Upper lobe of right lung (tissue), 1 donor: ENCODE data around the gene PPP3R1. TPM values are rescaled to one million over a fixed set of nuclear protein-coding genes. Genes with fewer than 3 reads are reported as not detected.

Source experiments
- ATAC-seq: fragments of 200-7000 bp; cut with Tn5 transposase; one replicate; pipeline ENCODE4 v1.9.1; 2020; ENCODE audit warnings: mild to moderate bottlenecking, moderate library complexity
- DNase-seq: peaks from one replicate; pipeline ENCODE4 v3.0.0-alpha.2; 2020
- H3K27ac ChIP-seq: fragments of 200-600 bp; one replicate; pipeline ENCODE4 v1.8.0; 2022
- H3K27me3 ChIP-seq: fragments of 200-600 bp; one replicate; pipeline ENCODE4 v1.8.0; 2022; ENCODE audit warnings: mild to moderate bottlenecking
- H3K36me3 ChIP-seq: fragments of 200-600 bp; one replicate; pipeline ENCODE4 v1.8.0; 2022
- H3K4me1 ChIP-seq: fragments of 200-600 bp; one replicate; pipeline ENCODE4 v1.8.0; 2022
- H3K4me3 ChIP-seq: fragments of 200-600 bp; one replicate; pipeline ENCODE4 v1.8.0; 2022; ENCODE audit warnings: mild to moderate bottlenecking
- H3K9me3 ChIP-seq: fragments of 200-600 bp; one replicate; pipeline ENCODE4 v1.8.0; 2022
- intact Hi-C: fragments of 100-400 bp; cut with DNase I; formaldehyde crosslinking; loops from one replicate; pipeline ENCODE4 v1.11.0; 2022
- total RNA-seq: library from RNA; stranded (reverse); fragmentation: NEBNext Ultra II Directional; extraction: Animal tissue kit (Norgen Biotek cat#: 25700); gene quantifications from one replicate; pipeline ENCODE4 v1.2.1, GENCODE V29; 2021
- TF ChIP-seq, protein P1 (sequence below): fragments of 200-600 bp; IDR thresholded peaks from one replicate; pipeline ENCODE4 v1.8.0; 2022; ENCODE audit warnings: antibody characterized with exemption
- donor health status: DM: no; HTN: yes; CAD: no; lungs with severe emphysema.

PPP3R1 gene
- total RNA-seq, 1 donor from 2014 or later, result 59.2 TPM

DNA sequence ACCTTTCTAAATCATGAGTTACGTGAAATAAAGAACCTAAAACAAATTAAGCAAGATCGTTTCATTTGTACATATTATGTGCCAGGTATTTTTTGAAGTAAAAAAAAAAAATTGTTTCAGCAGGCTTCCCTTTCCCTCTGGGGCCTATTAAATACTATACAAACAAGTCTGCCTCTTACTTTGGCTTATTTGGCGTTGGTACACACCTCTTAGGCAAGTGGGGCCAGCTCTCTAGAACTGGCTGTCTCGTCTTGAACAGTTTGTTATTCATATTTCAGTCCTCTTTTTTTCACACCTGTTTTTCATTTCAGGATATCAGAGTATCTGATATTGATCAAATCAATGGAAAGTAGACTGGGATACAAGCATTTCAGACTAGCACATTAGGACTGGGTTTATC, 27.4 kb upstream of the PPP3R1 start:
- intact Hi-C loops, result loop anchor here (5.0 kb wide), 1 partner anchor 157 kb away; no protein-coding TSS in a partner anchor
- no peak for DNase-seq
- H3K36me3 ChIP-seq, result no peaks in the 10 kb centered on the region
- no peak overlapping the region for H3K27ac ChIP-seq
- no peaks in the 10 kb centered on the region for H3K9me3 ChIP-seq
- ATAC-seq, result peak; percentile 83
- no peak overlapping the region for H3K4me3 ChIP-seq
- H3K4me1 ChIP-seq, result no peaks in the 10 kb centered on the region
- TF ChIP-seq, protein P1, sequence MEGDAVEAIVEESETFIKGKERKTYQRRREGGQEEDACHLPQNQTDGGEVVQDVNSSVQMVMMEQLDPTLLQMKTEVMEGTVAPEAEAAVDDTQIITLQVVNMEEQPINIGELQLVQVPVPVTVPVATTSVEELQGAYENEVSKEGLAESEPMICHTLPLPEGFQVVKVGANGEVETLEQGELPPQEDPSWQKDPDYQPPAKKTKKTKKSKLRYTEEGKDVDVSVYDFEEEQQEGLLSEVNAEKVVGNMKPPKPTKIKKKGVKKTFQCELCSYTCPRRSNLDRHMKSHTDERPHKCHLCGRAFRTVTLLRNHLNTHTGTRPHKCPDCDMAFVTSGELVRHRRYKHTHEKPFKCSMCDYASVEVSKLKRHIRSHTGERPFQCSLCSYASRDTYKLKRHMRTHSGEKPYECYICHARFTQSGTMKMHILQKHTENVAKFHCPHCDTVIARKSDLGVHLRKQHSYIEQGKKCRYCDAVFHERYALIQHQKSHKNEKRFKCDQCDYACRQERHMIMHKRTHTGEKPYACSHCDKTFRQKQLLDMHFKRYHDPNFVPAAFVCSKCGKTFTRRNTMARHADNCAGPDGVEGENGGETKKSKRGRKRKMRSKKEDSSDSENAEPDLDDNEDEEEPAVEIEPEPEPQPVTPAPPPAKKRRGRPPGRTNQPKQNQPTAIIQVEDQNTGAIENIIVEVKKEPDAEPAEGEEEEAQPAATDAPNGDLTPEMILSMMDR, result no peak
- no peaks in the 10 kb centered on the region for H3K27me3 ChIP-seq

DNA sequence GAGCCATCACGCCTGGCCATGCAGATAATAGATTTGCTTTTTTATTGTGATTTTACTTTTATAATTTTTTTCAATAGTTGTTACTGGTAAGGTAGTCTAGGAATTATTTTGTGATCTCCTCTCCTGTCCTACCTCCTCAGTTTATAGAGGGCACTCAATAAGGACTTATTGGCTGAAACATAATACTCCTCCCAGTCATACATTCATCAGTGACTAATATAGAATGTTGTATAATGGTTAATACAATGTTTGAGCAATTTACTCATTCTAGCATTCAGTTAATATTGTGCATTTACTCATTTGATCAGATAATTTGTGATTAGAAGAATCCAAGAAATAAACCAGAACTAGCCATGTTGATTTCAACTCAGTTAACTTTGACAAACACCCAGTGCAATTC, 25.8 kb upstream of the PPP3R1 start:
- intact Hi-C loops, result no loop called here
- Histone ChIP-seq H3K4me1 (peaks cover 2% of the 10 kb centered on the region), H3K27ac (no peak overlapping the region), H3K27me3 (no peaks in the 10 kb centered on the region), H3K36me3 (no peaks in the 10 kb centered on the region), H3K4me3 (no peak overlapping the region), H3K9me3 (no peaks in the 10 kb centered on the region)
- DNase-seq (no peak), ATAC-seq (no peak)
- TF ChIP-seq, protein P1, result no peak

DNA sequence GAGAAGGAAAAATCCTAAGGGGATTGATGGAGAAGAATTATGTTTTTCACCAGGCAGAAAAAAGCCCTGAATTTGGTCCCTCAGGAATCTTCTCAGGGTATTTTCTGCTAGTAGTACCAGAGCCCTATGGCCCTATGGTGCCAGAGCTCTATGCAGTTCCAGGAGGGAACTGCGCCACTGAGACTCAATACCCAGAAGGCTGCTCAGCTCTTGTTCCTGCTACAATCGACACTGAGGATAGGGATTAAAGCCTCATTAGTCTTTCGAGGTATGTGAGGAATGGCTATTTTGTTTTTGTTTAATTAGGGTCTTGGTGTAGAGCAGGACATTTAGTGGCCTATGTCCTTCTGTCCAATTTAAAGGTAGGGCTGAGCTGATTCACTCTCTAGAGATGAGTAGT, 21.7 kb upstream of the PPP3R1 start:
- Histone ChIP-seq H3K9me3 (no peaks in the 10 kb centered on the region), H3K27ac (no peak overlapping the region), H3K36me3 (no peaks in the 10 kb centered on the region), H3K4me3 (no peak overlapping the region), H3K4me1 (peaks cover 6% of the 10 kb centered on the region), H3K27me3 (no peaks in the 10 kb centered on the region)
- intact Hi-C loops, result no loop called here
- ATAC-seq, result no peak
- no peak for DNase-seq
- TF ChIP-seq, protein P1, result no peak

- Histone ChIP-seq H3K27ac (no peak overlapping the region), H3K9me3 (no peaks in the 10 kb centered on the region), H3K4me3 (no peak overlapping the region), H3K27me3 (no peaks in the 10 kb centered on the region), H3K4me1 (peaks cover 6% of the 10 kb centered on the region), H3K36me3 (no peaks in the 10 kb centered on the region)
- ATAC-seq, result peak; percentile 86
- intact Hi-C loops, result no loop called here
- TF ChIP-seq, protein P1, result no peak
- no peak for DNase-seq
Observed at GRCh38 chr2:68272246-68272994, 20.1 kb upstream of the PPP3R1 start.

DNA sequence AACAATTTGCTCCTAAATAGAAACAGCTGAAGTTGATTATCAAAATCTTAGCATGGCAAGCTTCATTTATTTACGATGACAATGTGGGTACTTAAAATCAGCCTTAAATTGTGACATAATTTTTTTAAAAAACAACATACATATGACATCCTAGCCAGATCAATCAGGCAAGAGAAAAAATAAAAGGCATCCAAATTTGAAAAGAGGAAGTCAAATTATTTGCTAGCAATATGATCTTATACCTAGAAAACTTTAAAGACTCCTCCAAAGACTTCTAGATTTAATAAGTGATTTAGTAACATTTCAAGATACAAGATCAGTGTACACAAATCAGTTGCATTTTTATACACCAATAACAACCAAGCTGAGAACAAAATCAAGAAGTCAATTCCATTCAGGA, 14.3 kb upstream of the PPP3R1 start:
- Histone ChIP-seq H3K27ac (no peak overlapping the region), H3K27me3 (no peaks in the 10 kb centered on the region), H3K4me3 (no peak overlapping the region), H3K36me3 (no peaks in the 10 kb centered on the region), H3K4me1 (no peaks in the 10 kb centered on the region), H3K9me3 (no peaks in the 10 kb centered on the region)
- intact Hi-C loops, result no loop called here
- ATAC-seq (no peak), DNase-seq (no peak)
- TF ChIP-seq, protein P1, result no peak

- TF ChIP-seq, protein P1, result no peak
- H3K9me3 ChIP-seq, result no peaks in the 10 kb centered on the region
- DNase-seq (no peak), ATAC-seq (no peak)
- no peak overlapping the region for H3K4me3 ChIP-seq
- H3K4me1 ChIP-seq, result no peaks in the 10 kb centered on the region
- intact Hi-C loops, result no loop called here
- no peak overlapping the region for H3K27ac ChIP-seq
- no peaks in the 10 kb centered on the region for H3K27me3 ChIP-seq
- no peaks in the 10 kb centered on the region for H3K36me3 ChIP-seq
Observed at GRCh38 chr2:68263632-68264031, 11.3 kb upstream of the PPP3R1 start.
